GM12874 (cell line): ENCODE results near the gene PEX5L.

Experiments used
- CTCF ChIP-seq: IDR thresholded peaks from 2 replicates; pipeline ENCODE4 v1.5.1; 2011; ENCODE audit warnings: low read depth, mild to moderate bottlenecking, control low read depth, low read length, moderate library complexity; ENCODE audit not compliant: insufficient read depth

PEX5L gene

GRCh38 chr3:179955809-179956208 is 80.9 kb downstream of the PEX5L start:
- TF ChIP-seq CTCF = no peak

- no peak for TF ChIP-seq CTCF
These were observed 81.5 kb downstream of the PEX5L start for GRCh38 chr3:179955286-179955685.

- no peak for TF ChIP-seq CTCF
These were observed 82.5 kb downstream of the PEX5L start for GRCh38 chr3:179953993-179954870.

GRCh38 chr3:179950840-179951239 is 85.9 kb downstream of the PEX5L start:
- TF ChIP-seq CTCF = no peak

- TF ChIP-seq CTCF = no peak
These were observed 86.9 kb downstream of the PEX5L start for GRCh38 chr3:179949869-179950268.

GRCh38 chr3:179949412-179949811 is 87.3 kb downstream of the PEX5L start:
- TF ChIP-seq CTCF = no peak

GRCh38 chr3:179948740-179949139 is 88.0 kb downstream of the PEX5L start:
- TF ChIP-seq CTCF = no peak
